ENCODE data around the gene SUCLG2. TPM values are rescaled to one million over a fixed set of nuclear protein-coding genes. Genes with fewer than 3 reads are reported as not detected.

The SUCLG2 gene
- total RNA-seq, 5 donors from 2014 or later (not counting 1 experiment from before 2014, with no cell fraction given), result 45.6 to 65.9 (median 49.5) TPM

DNA sequence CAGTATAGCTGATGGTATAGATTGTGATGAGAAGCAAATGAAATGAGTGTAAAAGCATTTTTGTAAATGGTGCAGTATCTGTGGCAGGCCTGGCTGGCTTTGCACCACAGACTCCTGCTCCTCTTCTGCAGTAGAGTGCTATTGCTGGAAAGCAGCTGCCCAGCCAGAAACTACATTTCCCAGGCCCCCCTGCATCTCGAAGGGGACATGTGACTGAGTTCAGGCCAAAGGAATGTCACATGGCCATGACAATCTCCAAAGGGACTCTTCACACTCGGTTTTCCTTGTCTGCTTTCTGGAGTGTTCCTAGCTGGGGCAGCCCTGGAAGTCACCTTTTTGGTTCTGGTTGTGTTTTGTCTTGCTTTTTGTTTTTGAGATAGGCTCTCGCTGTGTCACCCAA lies 277.1 kb downstream of the SUCLG2 start:
- Mint-ChIP-seq H3K27me3 (no peaks in the 10 kb centered on the region), H3K9me3 (no peaks in the 10 kb centered on the region), H3K27ac (peak overlapping the region in 1 of 2 donors; percentile 64), H3K4me1 (peaks cover 0 to 13% (median 8%) of the 10 kb centered on the region in 3 donors), H3K36me3 (peaks cover 68% of the 10 kb centered on the region), H3K4me3 (no peak overlapping the region)
- ATAC-seq (replicated peaks in 1 of 4), result no peak
- Histone ChIP-seq H3K4me1 (ENCODE audit: control insufficient read depth in 1 of 2, extremely low read depth in 1 of 2, insufficient read depth in 2 of 2, low read length in 2 of 2) (no peaks in the 10 kb centered on the region), H3K9me3 (no peaks in the 10 kb centered on the region), H3K27ac (ENCODE audit: low read length) (no peak overlapping the region), H3K36me3 (ENCODE audit: control insufficient read depth in 2 of 2, extremely low read depth in 1 of 2, insufficient read depth in 1 of 2, low read length in 1 of 2) (peaks cover 4 to 21% of the 10 kb centered on the region in 2 donors), H3K27me3 (replicated peaks in 1 of 2; ENCODE audit: control insufficient read depth in 2 of 2, extremely low read depth in 1 of 2, insufficient read depth in 2 of 2, low read length in 1 of 2) (no peaks in the 10 kb centered on the region), H3K4me3 (ENCODE audit: control insufficient read depth in 1 of 2, extremely low read depth in 1 of 2, low read length in 1 of 2) (no peak overlapping the region)
- CTCF ChIA-PET, result interaction anchor here (0.6 to 1.1 kb wide), 2 partner anchors 415 to 440 kb away, joined by 3 to 5 read pairs; no protein-coding TSS in a partner anchor
- POLR2A ChIA-PET, result interaction anchor here in 1 of 2 donors (0.6 kb wide), 1 partner anchor 303 kb away, joined by 6 read pairs; no protein-coding TSS in a partner anchor
- DNase-seq, result no peak
- 100% methylated on average over 2 of the region's 3 CpGs for WGBS (ENCODE audit: insufficient coverage)

DNA sequence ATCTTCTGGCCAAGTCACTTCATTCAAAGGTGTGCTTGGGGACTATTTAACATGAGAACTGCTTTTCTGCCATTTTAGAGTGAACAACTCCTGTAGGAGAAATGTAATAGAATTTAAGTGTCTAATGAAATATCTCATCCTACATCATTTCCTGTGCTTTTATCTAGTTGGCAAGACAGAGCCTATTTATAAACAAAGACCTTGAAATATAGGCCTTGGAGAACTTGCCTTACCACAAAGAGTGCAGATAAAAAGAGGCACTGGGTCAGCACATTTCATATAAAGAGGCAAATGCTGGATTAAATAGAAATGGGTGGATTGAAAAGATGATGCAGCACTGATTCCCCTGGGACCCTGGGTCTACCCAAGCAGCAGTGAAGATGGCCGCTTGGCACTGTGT lies 278.0 kb downstream of the SUCLG2 start:
- no peak overlapping the region for H3K4me3 ChIP-seq (ENCODE audit: control insufficient read depth in 1 of 2, extremely low read depth in 1 of 2, low read length in 1 of 2)
- no peak overlapping the region for H3K27ac Mint-ChIP-seq
- DNase-seq, result no peak
- no peak for ATAC-seq (replicated peaks in 1 of 4)
- POLR2A ChIA-PET, result no interaction called here
- H3K4me1 Mint-ChIP-seq, result peaks cover 0 to 13% (median 8%) of the 10 kb centered on the region in 3 donors
- H3K4me1 ChIP-seq (ENCODE audit: control insufficient read depth in 1 of 2, extremely low read depth in 1 of 2, insufficient read depth in 2 of 2, low read length in 2 of 2), result no peaks in the 10 kb centered on the region
- CTCF ChIA-PET, result no interaction called here
- H3K4me3 Mint-ChIP-seq, result no peak overlapping the region
- H3K9me3 Mint-ChIP-seq, result peaks cover 0 to 3% (median 3%) of the 10 kb centered on the region in 3 donors
- H3K27me3 Mint-ChIP-seq, result no peaks in the 10 kb centered on the region
- peaks cover 4 to 20% of the 10 kb centered on the region in 2 donors for H3K36me3 ChIP-seq (ENCODE audit: control insufficient read depth in 2 of 2, extremely low read depth in 1 of 2, insufficient read depth in 1 of 2, low read length in 1 of 2)
- peaks cover 72% of the 10 kb centered on the region for H3K36me3 Mint-ChIP-seq
- no peaks in the 10 kb centered on the region for H3K27me3 ChIP-seq (replicated peaks in 1 of 2; ENCODE audit: control insufficient read depth in 2 of 2, extremely low read depth in 1 of 2, insufficient read depth in 2 of 2, low read length in 1 of 2)
- H3K27ac ChIP-seq (ENCODE audit: low read length), result no peak overlapping the region
- no peaks in the 10 kb centered on the region for H3K9me3 ChIP-seq
- no CpG with 5 or more reads among the region's 1 CpG for WGBS (ENCODE audit: insufficient coverage)

DNA sequence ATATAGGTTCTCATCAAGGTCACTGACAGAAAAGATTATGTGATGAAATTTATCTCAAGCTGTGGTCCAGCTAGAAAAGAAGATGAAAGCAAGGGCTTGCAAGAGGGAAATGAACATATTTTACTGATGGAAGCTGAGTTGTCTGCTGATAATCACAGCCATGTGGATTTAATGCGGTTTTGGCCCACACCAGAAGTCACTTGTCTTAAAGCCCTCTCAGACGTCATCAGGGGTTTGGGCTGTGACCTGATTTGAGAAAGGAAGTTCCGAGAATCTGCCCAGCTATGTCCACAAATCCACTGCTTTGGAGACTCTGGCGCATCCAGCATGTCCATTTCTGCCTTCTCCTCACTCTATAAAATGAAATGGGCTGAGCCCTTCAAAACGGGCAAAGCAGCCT lies 278.4 kb downstream of the SUCLG2 start:
- Mint-ChIP-seq H3K4me1 (peaks cover 0 to 13% (median 8%) of the 10 kb centered on the region in 3 donors), H3K9me3 (peaks cover under 1 to 5% (median 3%) of the 10 kb centered on the region in 3 donors), H3K27ac (no peak overlapping the region), H3K36me3 (peaks cover 72% of the 10 kb centered on the region), H3K27me3 (no peaks in the 10 kb centered on the region), H3K4me3 (no peak overlapping the region)
- peaks cover 4 to 20% of the 10 kb centered on the region in 2 donors for H3K36me3 ChIP-seq (ENCODE audit: control insufficient read depth in 2 of 2, extremely low read depth in 1 of 2, insufficient read depth in 1 of 2, low read length in 1 of 2)
- CTCF ChIA-PET, result no interaction called here
- no peak overlapping the region for H3K27ac ChIP-seq (ENCODE audit: low read length)
- H3K4me1 ChIP-seq (ENCODE audit: control insufficient read depth in 1 of 2, extremely low read depth in 1 of 2, insufficient read depth in 2 of 2, low read length in 2 of 2), result no peaks in the 10 kb centered on the region
- H3K27me3 ChIP-seq (replicated peaks in 1 of 2; ENCODE audit: control insufficient read depth in 2 of 2, extremely low read depth in 1 of 2, insufficient read depth in 2 of 2, low read length in 1 of 2), result no peaks in the 10 kb centered on the region
- no peak for ATAC-seq (replicated peaks in 1 of 4)
- no peak for DNase-seq
- H3K9me3 ChIP-seq, result no peaks in the 10 kb centered on the region
- H3K4me3 ChIP-seq (ENCODE audit: control insufficient read depth in 1 of 2, extremely low read depth in 1 of 2, low read length in 1 of 2), result no peak overlapping the region
- WGBS (ENCODE audit: insufficient coverage), result 100% methylated on average over 4 of the region's 5 CpGs
- POLR2A ChIA-PET, result no interaction called here

DNA sequence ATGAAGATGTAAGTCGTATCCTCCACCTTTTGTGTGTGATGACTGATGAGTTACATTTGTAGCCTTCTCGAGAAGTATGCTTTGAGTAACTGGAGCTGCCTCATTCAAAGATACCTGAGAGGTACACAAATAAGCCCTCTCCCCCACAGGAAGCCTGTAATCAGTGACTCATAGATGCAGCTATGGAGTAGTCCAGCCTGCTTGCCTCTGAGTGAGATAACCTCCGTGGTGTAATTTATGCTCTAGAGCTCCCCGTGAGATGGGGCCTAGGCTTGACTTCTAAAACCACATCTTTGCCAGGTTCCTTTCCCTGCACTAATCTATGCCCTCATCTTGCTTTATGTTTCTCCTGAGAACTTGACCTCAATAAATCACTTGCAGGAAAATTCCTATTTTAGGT lies 291.7 kb downstream of the SUCLG2 start:
- no peaks in the 10 kb centered on the region for H3K27me3 ChIP-seq (replicated peaks in 1 of 2; ENCODE audit: control insufficient read depth in 2 of 2, extremely low read depth in 1 of 2, insufficient read depth in 2 of 2, low read length in 1 of 2)
- H3K9me3 ChIP-seq, result no peaks in the 10 kb centered on the region
- H3K27me3 Mint-ChIP-seq, result no peaks in the 10 kb centered on the region
- POLR2A ChIA-PET, result no interaction called here
- CTCF ChIA-PET, result no interaction called here
- peaks cover 0 to 2% of the 10 kb centered on the region in 2 experiments for H3K4me1 ChIP-seq (ENCODE audit: control insufficient read depth in 1 of 2, extremely low read depth in 1 of 2, insufficient read depth in 2 of 2, low read length in 2 of 2)
- H3K4me1 Mint-ChIP-seq, result peaks cover 16 to 19% (median 19%) of the 10 kb centered on the region in 3 donors
- WGBS (ENCODE audit: insufficient coverage), result 0% methylated on average over 2 of the region's 4 CpGs
- ATAC-seq (replicated peaks in 1 of 4), result peak in 1 of 4 experiments; percentile 42
- no peak for DNase-seq
- peaks cover 0 to 7% (median 2%) of the 10 kb centered on the region in 3 donors for H3K9me3 Mint-ChIP-seq
- no peak overlapping the region for H3K27ac Mint-ChIP-seq
- no peaks in the 10 kb centered on the region for H3K36me3 ChIP-seq (ENCODE audit: control insufficient read depth in 2 of 2, extremely low read depth in 1 of 2, insufficient read depth in 1 of 2, low read length in 1 of 2)
- H3K4me3 Mint-ChIP-seq, result no peak overlapping the region
- H3K36me3 Mint-ChIP-seq, result no peaks in the 10 kb centered on the region
- no peak overlapping the region for H3K4me3 ChIP-seq (ENCODE audit: control insufficient read depth in 1 of 2, extremely low read depth in 1 of 2, low read length in 1 of 2)
- H3K27ac ChIP-seq (ENCODE audit: low read length), result no peak overlapping the region

DNA sequence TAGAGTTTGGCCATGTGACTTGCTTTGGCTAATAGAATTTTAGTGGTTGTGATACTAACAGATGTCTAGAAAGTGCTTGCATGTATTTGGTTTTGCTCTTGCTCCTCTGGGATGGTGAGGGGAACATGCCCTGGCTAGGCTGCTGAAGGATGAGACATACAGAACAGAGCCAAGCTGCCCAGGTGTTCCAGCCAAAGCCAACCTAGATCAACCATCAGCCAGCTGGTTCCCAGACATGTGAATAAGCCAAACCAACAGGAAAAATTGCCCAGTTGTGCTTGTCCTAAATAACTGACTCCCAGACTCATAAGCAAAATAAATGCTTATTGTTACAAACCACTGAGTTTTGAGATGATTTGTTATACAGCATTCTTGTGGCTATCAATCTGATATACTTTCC lies 292.6 kb downstream of the SUCLG2 start:
- no peaks in the 10 kb centered on the region for H3K27me3 ChIP-seq (replicated peaks in 1 of 2; ENCODE audit: control insufficient read depth in 2 of 2, extremely low read depth in 1 of 2, insufficient read depth in 2 of 2, low read length in 1 of 2)
- no peaks in the 10 kb centered on the region for H3K36me3 ChIP-seq (ENCODE audit: control insufficient read depth in 2 of 2, extremely low read depth in 1 of 2, insufficient read depth in 1 of 2, low read length in 1 of 2)
- H3K27ac Mint-ChIP-seq, result no peak overlapping the region
- peaks cover 18 to 19% (median 19%) of the 10 kb centered on the region in 3 donors for H3K4me1 Mint-ChIP-seq
- H3K9me3 ChIP-seq, result no peaks in the 10 kb centered on the region
- no peaks in the 10 kb centered on the region for H3K36me3 Mint-ChIP-seq
- H3K4me1 ChIP-seq (ENCODE audit: control insufficient read depth in 1 of 2, extremely low read depth in 1 of 2, insufficient read depth in 2 of 2, low read length in 2 of 2), result peaks cover 0 to 2% of the 10 kb centered on the region in 2 experiments
- no peak for DNase-seq
- H3K27me3 Mint-ChIP-seq, result no peaks in the 10 kb centered on the region
- peaks cover 0 to 4% (median 0%) of the 10 kb centered on the region in 3 donors for H3K9me3 Mint-ChIP-seq
- no peak overlapping the region for H3K4me3 Mint-ChIP-seq
- ATAC-seq (replicated peaks in 1 of 4), result no peak
- POLR2A ChIA-PET, result no interaction called here
- H3K4me3 ChIP-seq (ENCODE audit: control insufficient read depth in 1 of 2, extremely low read depth in 1 of 2, low read length in 1 of 2), result no peak overlapping the region
- CTCF ChIA-PET, result interaction anchor here in 1 of 2 donors (0.7 kb wide), 1 partner anchor 145 kb away, joined by 3 read pairs; no protein-coding TSS in a partner anchor
- H3K27ac ChIP-seq (ENCODE audit: low read length), result no peak overlapping the region

DNA sequence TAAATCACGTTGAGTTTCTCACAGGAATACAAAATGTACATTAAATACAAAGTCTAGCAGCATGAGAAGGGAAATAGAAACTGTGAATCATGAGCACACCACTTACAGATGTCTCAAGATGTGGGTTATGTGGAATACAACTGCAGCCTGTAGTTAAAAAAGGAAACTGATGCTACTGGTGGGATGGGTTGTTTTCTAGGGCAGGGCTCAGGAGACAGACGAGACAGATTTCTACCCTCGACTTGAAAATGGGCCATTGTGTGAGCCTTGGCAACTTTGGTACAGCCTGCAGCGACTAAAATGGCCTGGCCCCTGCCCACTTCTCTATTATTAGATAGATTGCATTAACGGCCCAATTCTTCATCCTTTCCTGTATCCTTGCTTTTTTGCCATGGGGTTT lies 293.1 kb downstream of the SUCLG2 start:
- ATAC-seq (replicated peaks in 1 of 4) (no peak), DNase-seq (no peak)
- WGBS (ENCODE audit: insufficient coverage), result 0% methylated on average over 1 of the region's 5 CpGs
- ChIA-PET CTCF (no interaction called here), POLR2A (no interaction called here)
- Histone ChIP-seq H3K4me3 (ENCODE audit: control insufficient read depth in 1 of 2, extremely low read depth in 1 of 2, low read length in 1 of 2) (no peak overlapping the region), H3K4me1 (ENCODE audit: control insufficient read depth in 1 of 2, extremely low read depth in 1 of 2, insufficient read depth in 2 of 2, low read length in 2 of 2) (peaks cover 0 to 2% of the 10 kb centered on the region in 2 experiments), H3K9me3 (no peaks in the 10 kb centered on the region), H3K27me3 (replicated peaks in 1 of 2; ENCODE audit: control insufficient read depth in 2 of 2, extremely low read depth in 1 of 2, insufficient read depth in 2 of 2, low read length in 1 of 2) (no peaks in the 10 kb centered on the region), H3K27ac (ENCODE audit: low read length) (no peak overlapping the region), H3K36me3 (ENCODE audit: control insufficient read depth in 2 of 2, extremely low read depth in 1 of 2, insufficient read depth in 1 of 2, low read length in 1 of 2) (no peaks in the 10 kb centered on the region)
- Mint-ChIP-seq H3K27me3 (no peaks in the 10 kb centered on the region), H3K9me3 (peaks cover 0 to 4% (median 0%) of the 10 kb centered on the region in 3 donors), H3K4me1 (peaks cover 18 to 19% (median 19%) of the 10 kb centered on the region in 3 donors), H3K36me3 (peaks cover 2% of the 10 kb centered on the region), H3K4me3 (no peak overlapping the region), H3K27ac (no peak overlapping the region)
